H1 (cell line): ENCODE data around the gene LMNA. TPM values are rescaled to one million over a fixed set of nuclear protein-coding genes. Genes with fewer than 3 reads are reported as not detected.
A peak's percentile ranks its signal among the peaks of the same experiment; 100 is the strongest.

Experiments used
- CTCF ChIA-PET: fragments of 300-600 bp; sonication (Branson Sonifier 250); formaldehyde crosslinking; loops from one replicate; lab custom pipeline; 2021; ENCODE audit not compliant: partially characterized antibody; lab: Charles Lee
- POLR2A ChIA-PET: fragments of 300-600 bp; sonication (Branson Sonifier 250); formaldehyde crosslinking; loops from one replicate; lab custom pipeline; 2021; ENCODE audit warnings: inconsistent platforms; ENCODE audit not compliant: partially characterized antibody; lab: Charles Lee
- DNase-seq, 2 experiments: peaks; one replicate each; pipeline versions ENCODE4 v3.0.0 to v3.0.0-alpha.2; 2010 to 2022; ENCODE audit warnings: low spot score in 2 of 2, low read depth in 1 of 2, mixed read lengths in 1 of 2
- FAIRE-seq: peaks from 2 replicates; lab custom pipeline; 2011; peaks lifted over from hg19 to GRCh38; lab: Jason Lieb, UNC
- H2AFZ ChIP-seq: 2 replicates; pipeline ENCODE4 v1.8.1; 2012; ENCODE audit warnings: low read length, inconsistent platforms
- H2AK5ac ChIP-seq: 2 replicates; pipeline ENCODE4 v1.6.1; 2013; ENCODE audit warnings: low read depth, low read length
- H2BK120ac ChIP-seq: replicated peaks from 2 replicates; pipeline ENCODE3; 2013; ENCODE audit warnings: low read depth, low read length, inconsistent platforms
- H2BK12ac ChIP-seq: 2 replicates; pipeline ENCODE4 v1.6.1; 2013; ENCODE audit warnings: low read depth, low read length
- H2BK15ac ChIP-seq: 2 replicates; pipeline ENCODE4 v1.6.1; 2013; ENCODE audit warnings: low read length
- H2BK20ac ChIP-seq: 2 replicates; pipeline ENCODE4 v1.6.1; 2013; ENCODE audit warnings: low read length
- H2BK5ac ChIP-seq: 2 replicates; pipeline ENCODE4 v1.6.1; 2013; ENCODE audit warnings: low read depth, low read length
- H3K14ac ChIP-seq: 2 replicates; pipeline ENCODE4 v1.6.1; 2013; ENCODE audit warnings: inconsistent platforms; ENCODE audit not compliant: insufficient read length
- H3K18ac ChIP-seq: 2 replicates; pipeline ENCODE4 v1.6.1; 2013; ENCODE audit warnings: low read length; ENCODE audit errors: extremely low read depth
- H3K23ac ChIP-seq: 2 replicates; pipeline ENCODE4 v1.6.1; 2013; ENCODE audit warnings: inconsistent platforms; ENCODE audit not compliant: insufficient read length
- H3K23me2 ChIP-seq: 2 replicates; pipeline ENCODE4 v1.6.1; 2013; ENCODE audit warnings: low read depth, low read length
- H3K27ac ChIP-seq: 2 replicates; pipeline ENCODE4 v1.6.1; 2011; ENCODE audit warnings: low read depth, low read length, inconsistent platforms
- H3K27me3 ChIP-seq, 4 experiments: replicated peaks in 1 of 4; 1 replicate in 1 of 4; 2 replicates in 3 of 4; pipeline versions ENCODE4 v1.6.1 to v1.8.1; 2011 to 2013; ENCODE audit warnings: low read length in 3 of 4, mild to moderate bottlenecking in 3 of 4, inconsistent platforms in 2 of 4, mixed read lengths in 2 of 4, moderate library complexity in 1 of 4; ENCODE audit not compliant: control insufficient read depth in 3 of 4, insufficient read depth in 3 of 4; ENCODE audit errors: extremely low read depth in 1 of 4
- H3K36me3 ChIP-seq, 4 experiments: 2 replicates each; pipeline versions ENCODE4 v1.6.1 to v1.8.1; 2011 to 2013; ENCODE audit warnings: mild to moderate bottlenecking in 4 of 4, low read length in 3 of 4, moderate library complexity in 2 of 4, control low read depth in 1 of 4, inconsistent platforms in 1 of 4; ENCODE audit not compliant: insufficient read depth in 4 of 4, control insufficient read depth in 2 of 4
- H3K4ac ChIP-seq: replicated peaks from 2 replicates; pipeline ENCODE3; 2013; ENCODE audit warnings: low read length, low read depth, mixed read lengths, inconsistent platforms; ENCODE audit not compliant: insufficient read length
- H3K4me1 ChIP-seq, 4 experiments: replicated peaks in 1 of 4; 1 replicate in 1 of 4; 2 replicates in 3 of 4; pipeline versions ENCODE4 v1.6.1 to v1.8.1; 2011 to 2013; ENCODE audit warnings: low read length in 3 of 4, inconsistent platforms in 2 of 4, mixed read lengths in 1 of 4; ENCODE audit not compliant: insufficient read depth in 4 of 4, control insufficient read depth in 3 of 4
- H3K4me2 ChIP-seq, 2 experiments: 2 replicates each; pipeline versions ENCODE4 v1.6.1 to v1.8.1; 2011 to 2013; ENCODE audit warnings: low read depth in 2 of 2, low read length in 2 of 2, control low read depth in 1 of 2, inconsistent platforms in 1 of 2, mild to moderate bottlenecking in 1 of 2; ENCODE audit not compliant: insufficient read depth in 1 of 2
- H3K4me3 ChIP-seq, 4 experiments: fragments of 200-600, 300-600 bp in 1 of 4; sonication (generic), shearing (Covaris generic), sonication (Bioruptor Twin) in 1 of 4; 2 replicates each; pipeline versions ENCODE4 v1.5.1 to v1.8.1; 2011 to 2016; ENCODE audit warnings: low read length in 4 of 4, low read depth in 3 of 4, control low read depth in 2 of 4, inconsistent platforms in 2 of 4, mild to moderate bottlenecking in 2 of 4, mixed read lengths in 1 of 4, moderate library complexity in 1 of 4; ENCODE audit not compliant: insufficient read depth in 2 of 4; ENCODE audit errors: extremely low read depth in 1 of 4
- H3K56ac ChIP-seq: replicated peaks from 2 replicates; pipeline ENCODE3; 2013; ENCODE audit warnings: low read depth, mild to moderate bottlenecking, mixed read lengths, low read length, inconsistent platforms; ENCODE audit not compliant: insufficient read length
- H3K79me1 ChIP-seq: 2 replicates; pipeline ENCODE4 v1.6.1; 2013; ENCODE audit warnings: low read depth, low read length, control low read depth
- H3K79me2 ChIP-seq, 2 experiments: 2 replicates each; pipeline versions ENCODE4 v1.6.1 to v1.8.1; 2012 to 2013; ENCODE audit warnings: low read length in 2 of 2, mild to moderate bottlenecking in 2 of 2, inconsistent platforms in 1 of 2; ENCODE audit not compliant: insufficient read depth in 2 of 2, control insufficient read depth in 1 of 2
- H3K9ac ChIP-seq, 4 experiments: replicated peaks in 1 of 4; 1 replicate in 1 of 4; 2 replicates in 3 of 4; pipeline versions ENCODE4 v1.6.1 to v1.8.1; 2011 to 2013; ENCODE audit warnings: low read depth in 3 of 4, low read length in 3 of 4, control low read depth in 2 of 4, mild to moderate bottlenecking in 2 of 4, moderate library complexity in 2 of 4, inconsistent platforms in 1 of 4; ENCODE audit errors: extremely low read depth in 1 of 4
- H3K9me3 ChIP-seq, 2 experiments: 2 replicates each; pipeline versions ENCODE4 v1.6.1 to v1.8.1; 2012 to 2013; ENCODE audit warnings: mild to moderate bottlenecking in 2 of 2, moderate library complexity in 2 of 2, control low read depth in 1 of 2, inconsistent platforms in 1 of 2, low read depth in 1 of 2, low read length in 1 of 2, mixed read lengths in 1 of 2; ENCODE audit not compliant: insufficient read depth in 2 of 2
- H4K20me1 ChIP-seq, 2 experiments: replicated peaks in 1 of 2; 2 replicates each; pipeline versions ENCODE3 to v1.8.1; 2011 to 2013; ENCODE audit warnings: inconsistent platforms in 2 of 2, low read length in 2 of 2, mild to moderate bottlenecking in 1 of 2; ENCODE audit not compliant: insufficient read depth in 2 of 2, control insufficient read depth in 1 of 2
- H4K5ac ChIP-seq: 2 replicates; pipeline ENCODE4 v1.6.1; 2013; ENCODE audit warnings: low read length, low read depth, mixed read lengths, inconsistent platforms; ENCODE audit not compliant: insufficient read length
- H4K8ac ChIP-seq: 2 replicates; pipeline ENCODE4 v1.8.0; 2013; ENCODE audit warnings: mild to moderate bottlenecking, moderate library complexity, low read length, inconsistent platforms; ENCODE audit not compliant: insufficient read depth; ENCODE audit errors: extremely low read depth
- H4K91ac ChIP-seq: replicated peaks from 2 replicates; pipeline ENCODE3; 2013; ENCODE audit warnings: low read length, mixed read lengths, inconsistent platforms; ENCODE audit not compliant: insufficient read length
- CBX5 ChIP-seq: fragments of 300-800, 300-1000 bp; sonication (generic); IDR thresholded peaks from 2 replicates; pipeline ENCODE4 v1.7.1; 2016; ENCODE audit warnings: antibody characterized with exemption, low read length, low read depth
- CBX8 ChIP-seq: fragments of 300-800, 300-1000 bp; sonication (generic); IDR thresholded peaks from 2 replicates; pipeline ENCODE4 v1.7.1; 2016; ENCODE audit warnings: low read depth, low read length, borderline replicate concordance
- WGBS, 2 experiments: shearing (Covaris generic) in 1 of 2; methylation state at CpG; one replicate each; pipeline versions ENCODE4 v1.1.6 to v1.1.7; 2013 to 2015; ENCODE audit warnings: low lambda C conversion rate in 2 of 2, mixed read lengths in 2 of 2, inconsistent platforms in 1 of 2, low coverage in 1 of 2, missing lambda C conversion rate in 1 of 2; ENCODE audit not compliant: insufficient replicate concordance in 2 of 2, insufficient coverage in 1 of 2, insufficient read length in 1 of 2; ENCODE audit errors: extremely low coverage in 1 of 2, missing lambda C conversion rate in 1 of 2; 5-methylcytosine and 5-hydroxymethylcytosine counted together
- polyA plus RNA-seq, 7 experiments: library from polyadenylated mRNA; depleted of rRNA in 3 of 7; stranded (reverse) in 5 of 7; unstranded in 2 of 7; fragments of >200 nt in 5 of 7; fragments of 200-250 nt in 2 of 7; gene quantifications; 1 replicate in 5 of 7; 2 replicates in 1 of 7; 4 replicates in 1 of 7; pipeline versions ENCODE4 v1.2.1 to v1.2.3, GENCODE V29; 2011 to 2013; ENCODE audit warnings: missing spikeins in 2 of 7, mixed read lengths in 2 of 7
- total RNA-seq: library from RNA; stranded (reverse); fragmentation: NEBNext Ultra II Directional; extraction: Animal tissue kit (Norgen Biotek cat#: 25700); gene quantifications from 2 replicates; pipeline ENCODE4 v1.2.1, GENCODE V29; 2021
- TF ChIP-seq, protein P1 (sequence below): IDR thresholded peaks from 2 replicates; pipeline ENCODE4 v1.6.1; 2012; ENCODE audit warnings: inconsistent platforms

LMNA gene
- total and polyA plus RNA-seq, 2 of the 8 experiments (the other 6 are each of a cell fraction or from before 2014, with no cell fraction given), result 25.8 to 46.8 TPM

DNA sequence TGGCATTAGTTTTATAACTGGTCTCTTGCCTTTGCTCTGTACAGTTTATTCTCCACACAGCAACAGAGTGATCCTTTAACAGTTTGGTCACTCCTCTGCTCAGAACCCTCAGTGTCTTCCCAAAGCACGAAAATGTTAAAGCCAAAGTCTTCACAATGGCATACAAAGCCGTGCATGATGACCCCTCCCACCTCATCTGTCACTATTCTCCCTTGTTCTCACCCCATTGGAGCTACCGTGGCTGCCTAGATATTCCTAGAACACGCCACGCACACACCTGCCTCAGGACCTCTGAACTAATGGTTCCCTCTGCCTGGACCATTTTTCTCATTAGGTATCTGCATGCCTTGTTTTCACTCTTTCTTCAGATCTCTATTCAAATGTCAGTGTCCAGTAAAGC is 30.2 kb downstream of the LMNA start:
- H3K14ac ChIP-seq, result no peak overlapping the region
- no peak overlapping the region for H3K4me2 ChIP-seq
- no peaks in the 10 kb centered on the region for H3K9me3 ChIP-seq
- no peak overlapping the region for H2BK15ac ChIP-seq
- WGBS, 2 experiments, result 94% methylated on average over 5 of the region's 5 CpGs; no CpG with 5 or more reads in 1 of the 2 experiments
- H2AK5ac ChIP-seq, result no peak overlapping the region
- H4K20me1 ChIP-seq, result no peaks in the 10 kb centered on the region
- H3K4ac ChIP-seq, result no peak overlapping the region
- no peak overlapping the region for H2BK120ac ChIP-seq
- FAIRE-seq, result no peak
- TF ChIP-seq, protein P1, sequence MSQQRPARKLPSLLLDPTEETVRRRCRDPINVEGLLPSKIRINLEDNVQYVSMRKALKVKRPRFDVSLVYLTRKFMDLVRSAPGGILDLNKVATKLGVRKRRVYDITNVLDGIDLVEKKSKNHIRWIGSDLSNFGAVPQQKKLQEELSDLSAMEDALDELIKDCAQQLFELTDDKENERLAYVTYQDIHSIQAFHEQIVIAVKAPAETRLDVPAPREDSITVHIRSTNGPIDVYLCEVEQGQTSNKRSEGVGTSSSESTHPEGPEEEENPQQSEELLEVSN, result no peak
- TF ChIP-seq CBX8, result no peak
- TF ChIP-seq CBX5, result no peak
- TF ChIP-seq, all 59 proteins: peak for 0
- no peak overlapping the region for H2BK5ac ChIP-seq
- no peak overlapping the region for H3K27ac ChIP-seq
- H3K27me3 ChIP-seq, result no peaks in the 10 kb centered on the region
- no peak overlapping the region for H3K23ac ChIP-seq
- H3K23me2 ChIP-seq, result peaks cover 3% of the 10 kb centered on the region; the same call in 1 of the 2 replicates
- H3K9ac ChIP-seq, result no peak overlapping the region
- no peak overlapping the region for H4K8ac ChIP-seq
- CTCF ChIA-PET, result interaction anchor here (2.0 to 42.4 kb wide), 5 partner anchors 16 to 96 kb away, joined by 5 to 1994 read pairs (median 47); partner anchors contain the start of genes BGLAP, MEX3A, PAQR6 and PMF1
- H3K79me1 ChIP-seq, result no peaks in the 10 kb centered on the region
- no peaks in the 10 kb centered on the region for H3K36me3 ChIP-seq
- 0 out of 2 replicates have a peak overlapping the region, but pooled peaks have one; percentile 43 for H2BK20ac ChIP-seq
- H3K79me2 ChIP-seq, result no peaks in the 10 kb centered on the region
- H3K4me1 ChIP-seq, result peaks cover 12 to 27% (median 21%) of the 10 kb centered on the region in 4 experiments
- no peak overlapping the region for H4K91ac ChIP-seq
- H4K5ac ChIP-seq, result no peak overlapping the region
- H2BK12ac ChIP-seq, result no peak overlapping the region
- no peak for DNase-seq
- H3K4me3 ChIP-seq, result no peak overlapping the region
- H2AFZ ChIP-seq, result no peak overlapping the region
- no peak overlapping the region for H3K56ac ChIP-seq
- POLR2A ChIA-PET, result interaction anchor here (1.2 to 8.5 kb wide), 4 partner anchors 30 to 73 kb away, joined by 3 to 64 read pairs (median 4); partner anchors contain the start of gene PMF1
- H3K18ac ChIP-seq, result no peak overlapping the region
